MG63 (cell line): ENCODE measurements around the gene CGN. TPM values are rescaled to one million over a fixed set of nuclear protein-coding genes. Genes with fewer than 3 reads are reported as not detected.

Source experiments
- total RNA-seq: library from RNA; depleted of rRNA; stranded (reverse); fragments of >200 nt; shearing (Covaris generic); gene quantifications from 2 replicates; pipeline ENCODE4 v1.2.3, GENCODE V29; 2014; ENCODE audit warnings: low replicate concordance; rRNA removed

CGN gene
- total RNA-seq, 1 experiment from 2014 or later: not detected

Other genes starting within 250 kb of the CGN start
- gene ZNF687, start 229.1 kb upstream of the CGN start, total RNA-seq: 14.9 and 22.9 TPM in 2 replicates
- gene PI4KB, start 184.0 kb upstream of the CGN start, total RNA-seq: 42.2 and 44.2 TPM in 2 replicates
- 39.5 and 61.6 TPM in 2 replicates for gene RFX5, start 164.1 kb upstream of the CGN start, total RNA-seq
- gene SELENBP1, start 138.7 kb upstream of the CGN start, total RNA-seq: 6.0 and 10.2 TPM in 2 replicates
- gene PSMB4, start 111.8 kb upstream of the CGN start, total RNA-seq: 609 and 703 TPM in 2 replicates
- 4.2 and 5.7 TPM in 2 replicates for gene POGZ, start 51.9 kb upstream of the CGN start, total RNA-seq
- gene TUFT1, start 28.9 kb downstream of the CGN start, total RNA-seq: 18.8 and 19.8 TPM in 2 replicates
- 17.1 and 44.5 TPM in 2 replicates for gene SNX27, start 100.7 kb downstream of the CGN start, total RNA-seq
- not detected in 2 replicates for gene CELF3, start 205.4 kb downstream of the CGN start, total RNA-seq
- gene RIIAD1, start 210.1 kb downstream of the CGN start, total RNA-seq: not detected in 2 replicates